ENCODE data around the gene USP9X.

GRCh38 chrX:41086627-41086932, 1.3 kb downstream of the USP9X start:
- TF ChIP-seq, protein P1, sequence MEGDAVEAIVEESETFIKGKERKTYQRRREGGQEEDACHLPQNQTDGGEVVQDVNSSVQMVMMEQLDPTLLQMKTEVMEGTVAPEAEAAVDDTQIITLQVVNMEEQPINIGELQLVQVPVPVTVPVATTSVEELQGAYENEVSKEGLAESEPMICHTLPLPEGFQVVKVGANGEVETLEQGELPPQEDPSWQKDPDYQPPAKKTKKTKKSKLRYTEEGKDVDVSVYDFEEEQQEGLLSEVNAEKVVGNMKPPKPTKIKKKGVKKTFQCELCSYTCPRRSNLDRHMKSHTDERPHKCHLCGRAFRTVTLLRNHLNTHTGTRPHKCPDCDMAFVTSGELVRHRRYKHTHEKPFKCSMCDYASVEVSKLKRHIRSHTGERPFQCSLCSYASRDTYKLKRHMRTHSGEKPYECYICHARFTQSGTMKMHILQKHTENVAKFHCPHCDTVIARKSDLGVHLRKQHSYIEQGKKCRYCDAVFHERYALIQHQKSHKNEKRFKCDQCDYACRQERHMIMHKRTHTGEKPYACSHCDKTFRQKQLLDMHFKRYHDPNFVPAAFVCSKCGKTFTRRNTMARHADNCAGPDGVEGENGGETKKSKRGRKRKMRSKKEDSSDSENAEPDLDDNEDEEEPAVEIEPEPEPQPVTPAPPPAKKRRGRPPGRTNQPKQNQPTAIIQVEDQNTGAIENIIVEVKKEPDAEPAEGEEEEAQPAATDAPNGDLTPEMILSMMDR (conservative IDR thresholded peaks at IDR 0.05; ENCODE audit: low read length), result no peak
- TF ChIP-seq EZH2phosphoT487 (IDR thresholded peaks at IDR 0.05; ENCODE audit: borderline replicate concordance), result no peak
